Testis (tissue), 3 donors: ENCODE data around the gene C1orf198. TPM values are rescaled to one million over a fixed set of nuclear protein-coding genes. Genes with fewer than 3 reads are reported as not detected.

ENCODE experiments used
- DNase-seq: peaks from one replicate; pipeline ENCODE4 v3.0.0-alpha.2; 2019
- H3K27ac ChIP-seq, 2 donors: fragments of 200-600 bp; sonication (generic); one replicate each; pipeline ENCODE4 v1.5.1; 2019
- H3K27me3 ChIP-seq: fragments of 200-600 bp; sonication (generic); one replicate; pipeline ENCODE4 v1.5.1; 2019
- H3K36me3 ChIP-seq: fragments of 200-600 bp; sonication (generic); one replicate; pipeline ENCODE4 v1.5.1; 2017; ENCODE audit warnings: low read depth; ENCODE audit errors: missing control alignments
- H3K4me1 ChIP-seq: fragments of 200-600 bp; sonication (generic); one replicate; pipeline ENCODE4 v1.5.1; 2019
- H3K4me3 ChIP-seq, 2 donors: fragments of 200-600 bp; sonication (generic); one replicate each; pipeline ENCODE4 v1.5.1; 2017 to 2019
- H3K9me3 ChIP-seq: fragments of 200-600 bp; sonication (generic); one replicate; pipeline ENCODE4 v1.5.1; 2017
- CTCF ChIP-seq, 3 experiments: fragments of 450-650 bp in 2 of 3; fragments of 200-600 bp in 1 of 3; sonication (generic) in 1 of 3; IDR thresholded peaks; one replicate each; pipeline ENCODE4 v1.5.1; 2016 to 2019; ENCODE audit warnings: antibody characterized with exemption in 3 of 3, mild to moderate bottlenecking in 2 of 3, moderate library complexity in 1 of 3
- POLR2A ChIP-seq: fragments of 450-650 bp; IDR thresholded peaks from one replicate; pipeline ENCODE4 v1.6.1; 2017; ENCODE audit warnings: antibody characterized with exemption, mild to moderate bottlenecking, moderate library complexity
- WGBS, 2 donors: methylation state at CpG; one replicate each; pipeline ENCODE4 v1.1.5; 2018; 5-methylcytosine and 5-hydroxymethylcytosine counted together
- intact Hi-C: fragments of 100-400 bp; cut with DNase I; formaldehyde crosslinking; loops from one replicate; pipeline ENCODE4 v1.15.1; 2023; ENCODE audit warnings: low total_unique reads
- polyA plus RNA-seq: library from polyadenylated mRNA; stranded (reverse); fragments of 350-450 nt; fragmentation: Illumina TruSeq; extraction: RNeasy Lipid Tissue Mini Kit (QIAGEN cat#74804); gene quantifications from one replicate; pipeline ENCODE4 v1.2.3, GENCODE V29; 2014; ENCODE audit warnings: low read depth, low replicate concordance; ENCODE audit not compliant: insufficient read depth
- total RNA-seq, 2 donors: library from RNA; depleted of rRNA; stranded (reverse); fragments of >200 nt; gene quantifications; one replicate each; pipeline ENCODE4 v1.2.3, GENCODE V29; 2016

The C1orf198 gene
- total and polyA plus RNA-seq, 3 donors from 2014 or later = 14.6 to 26.6 (median 20.2) TPM

- no peaks in the 10 kb centered on the region for H3K9me3 ChIP-seq
- H3K27me3 ChIP-seq = no peaks in the 10 kb centered on the region
- no peak for DNase-seq
- no peak overlapping the region for H3K4me3 ChIP-seq
- intact Hi-C loops = no loop called here
- WGBS, 2 donors = 89 to 94% methylated on average over 2 of the region's 2 CpGs
- TF ChIP-seq POLR2A (no peak), CTCF (IDR thresholded peaks at IDR 0.05) (no peak)
- no peaks in the 10 kb centered on the region for H3K36me3 ChIP-seq
- H3K27ac ChIP-seq = no peak overlapping the region
- H3K4me1 ChIP-seq = no peaks in the 10 kb centered on the region
Measured at GRCh38 chr1:230906226-230906625, 37.9 kb upstream of the C1orf198 start.

- no peak for TF ChIP-seq CTCF (IDR thresholded peaks at IDR 0.05)
- no peak for TF ChIP-seq POLR2A
- no peaks in the 10 kb centered on the region for H3K36me3 ChIP-seq
- H3K27me3 ChIP-seq = no peaks in the 10 kb centered on the region
- no peaks in the 10 kb centered on the region for H3K9me3 ChIP-seq
- no peak for DNase-seq
- WGBS, 2 donors = 83 to 86% methylated on average over 5 of the region's 5 CpGs
- no peak overlapping the region for H3K27ac ChIP-seq
- intact Hi-C loops = no loop called here
- H3K4me1 ChIP-seq = no peaks in the 10 kb centered on the region
- H3K4me3 ChIP-seq = no peak overlapping the region
Measured at GRCh38 chr1:230905733-230906132, 37.4 kb upstream of the C1orf198 start.

- peak; percentile 52 for DNase-seq
- no peak for TF ChIP-seq POLR2A
- no peak for TF ChIP-seq CTCF (IDR thresholded peaks at IDR 0.05)
- no peaks in the 10 kb centered on the region for H3K9me3 ChIP-seq
- no peaks in the 10 kb centered on the region for H3K27me3 ChIP-seq
- no peaks in the 10 kb centered on the region for H3K4me1 ChIP-seq
- H3K36me3 ChIP-seq = no peaks in the 10 kb centered on the region
- intact Hi-C loops = no loop called here
- 64 to 85% methylated on average over 10 to 22 of the region's 22 CpGs for WGBS, 2 donors
- H3K4me3 ChIP-seq = peak overlapping the region in 1 of 2 donors; percentile 30
- H3K27ac ChIP-seq = no peak overlapping the region
Measured at GRCh38 chr1:230902349-230902923, 34.1 kb upstream of the C1orf198 start.

GRCh38 chr1:230901671-230902070, 33.4 kb upstream of the C1orf198 start:
- H3K4me1 ChIP-seq = no peaks in the 10 kb centered on the region
- DNase-seq = no peak
- intact Hi-C loops = no loop called here
- H3K4me3 ChIP-seq = no peak overlapping the region
- TF ChIP-seq POLR2A = no peak
- TF ChIP-seq CTCF (IDR thresholded peaks at IDR 0.05) = no peak
- H3K36me3 ChIP-seq = no peaks in the 10 kb centered on the region
- no peak overlapping the region for H3K27ac ChIP-seq
- WGBS, 2 donors = 63 to 79% methylated on average over 2 to 6 of the region's 6 CpGs
- H3K9me3 ChIP-seq = no peaks in the 10 kb centered on the region
- H3K27me3 ChIP-seq = no peaks in the 10 kb centered on the region

DNA sequence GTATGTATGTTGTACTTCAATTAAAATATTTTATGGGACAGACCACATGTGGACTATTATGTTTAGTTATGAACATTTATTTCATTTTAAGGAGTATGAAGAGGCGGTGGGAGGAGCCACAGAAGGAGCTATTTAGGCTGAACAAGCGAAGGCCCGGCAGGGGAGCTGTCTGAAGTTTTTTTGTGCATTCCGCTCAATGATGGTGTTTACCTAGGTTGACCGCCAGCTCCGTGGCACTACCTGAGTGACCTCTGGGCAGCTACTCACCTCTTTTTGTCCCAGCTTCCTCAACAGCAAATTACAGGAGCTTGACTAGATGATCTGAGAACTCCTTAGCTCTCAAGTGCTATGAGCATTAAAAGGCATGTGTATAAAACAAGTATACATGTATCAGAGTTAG, 32.7 kb upstream of the C1orf198 start:
- Histone ChIP-seq H3K36me3 (no peaks in the 10 kb centered on the region), H3K27ac (no peak overlapping the region), H3K27me3 (no peaks in the 10 kb centered on the region), H3K4me1 (no peaks in the 10 kb centered on the region), H3K9me3 (no peaks in the 10 kb centered on the region), H3K4me3 (no peak overlapping the region)
- WGBS, 2 donors = 71 to 81% methylated on average over 6 of the region's 6 CpGs
- intact Hi-C loops = no loop called here
- TF ChIP-seq POLR2A (no peak), CTCF (IDR thresholded peaks at IDR 0.05) (no peak)
- DNase-seq = no peak
